ENCODE data around the gene ARL15. TPM values are rescaled to one million over a fixed set of nuclear protein-coding genes. Genes with fewer than 3 reads are reported as not detected.

Gene ARL15
- total RNA-seq = 8.0 and 14.3 TPM in 2 replicates

GRCh38 chr5:54310433-54311175 lies at the start of gene ARL15:
Gene ARL15, minus strand, starts transcription at chr5:54310573.

Other genes with a start within 250 kb of the ARL15 start
- not detected in 2 replicates for gene HSPB3, start 145.1 kb upstream of the ARL15 start, total RNA-seq
- 33.4 and 39.5 TPM in 2 replicates for gene SNX18, start 207.2 kb upstream of the ARL15 start, total RNA-seq